ENCODE measurements around the gene TXNDC12.
"Not testable (repeated sequence)": the region's sequence is repeated elsewhere in the genome, so short reads cannot be mapped to it uniquely, and the experiment has no call there.

TXNDC12 gene

GRCh38 chr1:52055066-52055865 is at the start of gene TXNDC12:
Gene TXNDC12, minus strand, starts transcription at chr1:52055191. Its CDS starts 95 bp downstream, at chr1:52055096.
- peak; percentile 78 for DNase-seq

GRCh38 chr1:52102336-52103013 is 47.5 kb upstream of the TXNDC12 start:
- DNase-seq = no peak

DNA sequence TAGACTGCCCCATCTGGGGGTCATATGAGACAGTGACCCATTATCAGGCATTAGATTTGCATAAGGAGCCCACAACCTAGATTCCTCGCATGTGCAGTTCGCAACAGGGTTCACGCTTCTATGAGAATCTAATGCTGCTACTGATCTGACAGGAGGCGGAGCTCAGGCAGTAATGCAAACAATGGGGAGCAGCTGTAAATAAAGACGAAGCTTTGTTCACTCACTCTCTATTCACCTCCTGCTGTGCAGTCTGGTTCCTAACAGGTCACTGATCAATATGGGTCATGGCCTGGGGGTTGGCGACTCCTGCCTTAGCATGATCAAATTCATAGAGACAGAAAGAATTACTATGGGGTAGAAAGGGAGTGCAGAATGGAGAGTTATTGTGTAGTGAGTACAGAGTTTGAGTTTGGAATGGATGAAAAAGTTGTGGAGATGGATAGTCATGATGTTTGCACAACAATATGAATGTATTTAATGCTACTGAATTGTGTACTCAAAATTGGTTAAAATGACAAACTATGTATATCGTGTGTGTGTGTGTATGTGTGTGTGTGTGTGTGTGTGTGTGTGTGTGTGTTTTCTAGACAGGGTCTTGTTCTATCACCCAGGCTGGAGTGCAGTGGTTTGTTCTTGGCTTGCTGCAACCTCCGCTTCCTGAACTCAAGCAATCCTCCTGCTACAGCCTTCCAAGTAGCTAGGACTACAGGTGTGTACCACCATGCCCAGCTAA is 43.3 kb upstream of the TXNDC12 start:
- no peak for DNase-seq

GRCh38 chr1:52096216-52096615 is 41.2 kb upstream of the TXNDC12 start:
- no peak for DNase-seq

GRCh38 chr1:52094300-52094699 is 39.3 kb upstream of the TXNDC12 start:
- DNase-seq = not testable (repeated sequence)

DNA sequence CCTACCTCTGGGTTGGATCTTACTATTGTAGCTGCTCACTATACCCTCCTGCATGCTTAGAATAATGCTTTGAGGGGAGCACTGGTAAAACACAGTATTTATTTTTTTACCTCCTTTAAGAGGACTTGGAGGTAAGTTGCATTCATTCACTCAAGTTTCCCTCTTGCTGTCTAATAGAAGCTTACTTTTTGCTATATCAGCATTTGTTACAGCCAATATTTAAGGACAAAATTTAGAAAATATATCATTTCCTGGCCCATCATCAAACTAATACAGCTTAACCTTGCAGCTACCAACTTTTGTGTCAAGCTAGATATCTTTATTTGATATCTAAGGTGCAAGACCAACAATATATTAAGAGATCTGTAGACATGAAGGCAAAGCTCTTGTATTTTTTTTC is 32.9 kb upstream of the TXNDC12 start:
- DNase-seq = not testable (repeated sequence)

DNA sequence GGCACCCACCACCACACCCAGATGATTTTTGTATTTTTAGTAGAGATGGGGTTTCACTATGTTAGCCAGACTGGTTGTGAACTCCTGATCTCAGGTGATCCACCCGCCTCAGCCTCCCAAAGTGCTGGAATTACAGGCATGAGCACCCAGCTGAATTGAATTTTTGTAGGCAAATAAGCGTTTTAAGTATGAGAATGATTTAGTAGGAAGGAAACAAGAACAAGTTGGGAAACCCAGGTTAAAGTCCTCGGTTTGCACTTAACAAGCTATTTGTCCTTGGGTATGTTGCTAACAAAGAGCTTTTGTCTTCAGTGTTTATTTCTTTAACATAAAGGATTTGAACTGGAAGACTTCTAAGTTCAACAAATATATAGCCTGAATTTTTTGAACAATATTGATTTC is 25.0 kb upstream of the TXNDC12 start:
- DNase-seq = no peak

DNA sequence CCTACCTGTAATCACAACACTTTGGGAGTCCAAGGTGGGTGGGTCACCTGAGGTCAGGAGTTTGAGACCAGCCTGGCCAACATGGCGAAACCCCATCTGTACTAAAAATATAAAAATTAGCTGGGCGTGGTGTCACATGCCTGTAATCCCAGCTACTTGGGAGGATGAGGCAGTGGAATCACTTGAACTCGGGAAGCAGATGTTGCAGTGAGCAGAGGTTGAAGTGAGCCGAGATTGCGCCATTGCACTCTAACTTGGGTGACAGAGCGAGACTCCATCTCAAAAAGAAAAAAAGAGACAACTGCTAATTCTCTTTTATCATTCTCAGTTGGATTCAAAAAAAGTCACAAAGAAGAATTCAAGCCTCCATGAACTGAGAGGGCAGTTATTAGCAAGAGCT is 22.3 kb upstream of the TXNDC12 start:
- not testable (repeated sequence) for DNase-seq

- no peak for DNase-seq
Observed at GRCh38 chr1:52072291-52072690, 17.3 kb upstream of the TXNDC12 start.

- no peak for DNase-seq
Observed at GRCh38 chr1:52070704-52071103, 15.7 kb upstream of the TXNDC12 start.

GRCh38 chr1:52063192-52063591 is 8.2 kb upstream of the TXNDC12 start:
- DNase-seq = no peak

DNA sequence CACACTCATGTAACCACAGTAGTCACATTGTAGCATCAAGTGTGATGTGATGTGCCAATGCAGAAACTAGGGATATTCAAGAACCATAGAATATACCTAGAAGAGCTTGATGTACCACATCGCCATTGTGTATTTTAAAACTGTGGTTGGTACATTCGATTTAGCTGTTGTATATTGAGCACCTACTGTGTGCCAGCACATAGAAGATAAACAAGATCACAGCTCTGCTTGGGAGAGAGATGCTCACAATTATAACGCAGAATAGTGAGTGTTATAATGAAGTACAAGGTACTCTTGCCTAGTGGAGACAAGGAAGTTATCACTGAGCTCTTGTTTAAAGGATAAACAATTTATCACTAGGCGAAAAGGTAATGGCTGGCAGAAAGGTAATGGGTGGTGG is 5.8 kb upstream of the TXNDC12 start:
- no peak for DNase-seq

DNA sequence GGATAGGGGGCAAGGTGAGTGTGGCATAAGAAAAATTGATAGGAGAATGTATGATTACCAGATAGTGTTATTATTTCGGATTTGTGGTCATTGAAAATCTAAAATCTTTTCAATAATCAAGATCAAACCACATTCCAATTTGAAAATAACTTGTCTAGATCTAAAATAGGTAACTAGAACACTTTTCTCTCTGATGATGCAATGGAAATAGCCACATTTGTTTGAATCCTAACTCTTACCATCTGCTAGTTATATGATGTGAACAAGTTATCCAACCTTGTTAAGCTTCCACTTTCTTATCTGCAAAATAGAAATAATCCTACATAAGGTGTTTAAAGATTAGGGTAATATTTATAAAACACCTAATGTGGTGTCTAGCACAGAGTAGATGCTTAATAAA is 4.9 kb upstream of the TXNDC12 start:
- no peak for DNase-seq

DNA sequence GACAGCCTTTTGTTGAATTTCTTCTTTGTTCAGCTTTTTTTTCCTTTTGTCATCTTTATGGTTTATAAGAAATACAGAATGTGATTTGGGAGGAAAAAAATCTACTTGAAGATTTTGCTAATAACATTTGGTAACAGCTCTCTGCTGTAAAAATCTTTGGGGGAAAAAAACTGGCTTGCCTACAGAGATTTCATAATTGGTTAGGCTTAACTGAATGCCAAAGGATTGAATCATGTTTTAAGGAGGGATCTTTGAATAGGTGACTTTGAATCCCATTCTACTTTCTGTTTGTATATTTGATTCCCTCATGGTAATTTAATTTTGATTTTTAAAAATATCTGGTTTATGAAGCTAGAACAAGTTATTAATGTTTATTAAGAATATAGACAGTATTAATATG is 4.3 kb upstream of the TXNDC12 start:
- DNase-seq = no peak

- no peak for DNase-seq
Observed at GRCh38 chr1:52057876-52058415, 3.0 kb upstream of the TXNDC12 start.

DNA sequence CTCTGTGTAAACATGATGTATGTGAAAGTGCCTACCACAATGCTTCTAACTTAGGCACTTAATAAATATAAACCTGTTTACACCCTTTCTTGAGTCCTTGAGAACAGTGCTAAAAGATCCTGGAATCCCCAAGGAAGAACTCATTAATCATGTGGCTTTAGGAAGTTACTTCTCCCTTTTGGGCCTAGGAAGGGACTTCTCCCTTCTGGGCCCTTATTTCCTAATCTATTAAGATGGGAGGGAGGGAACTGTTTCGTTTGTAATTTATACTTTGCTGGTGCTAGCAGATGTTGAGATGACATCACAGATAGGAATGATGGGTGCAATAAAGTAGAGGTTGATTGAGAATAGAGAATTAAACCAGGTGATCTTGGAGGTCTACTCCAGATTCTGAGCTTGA is 2.3 kb upstream of the TXNDC12 start:
- no peak for DNase-seq

GRCh38 chr1:52056937-52057231 is 1.9 kb upstream of the TXNDC12 start:
- no peak for DNase-seq

- DNase-seq = peak; percentile 93
Observed at GRCh38 chr1:52056163-52056936, 1.4 kb upstream of the TXNDC12 start, which contains the start of gene BTF3L4. Gene BTF3L4, plus strand, starts transcription at chr1:52056295. Its CDS starts 3,553 bp downstream, at chr1:52059848.

DNA sequence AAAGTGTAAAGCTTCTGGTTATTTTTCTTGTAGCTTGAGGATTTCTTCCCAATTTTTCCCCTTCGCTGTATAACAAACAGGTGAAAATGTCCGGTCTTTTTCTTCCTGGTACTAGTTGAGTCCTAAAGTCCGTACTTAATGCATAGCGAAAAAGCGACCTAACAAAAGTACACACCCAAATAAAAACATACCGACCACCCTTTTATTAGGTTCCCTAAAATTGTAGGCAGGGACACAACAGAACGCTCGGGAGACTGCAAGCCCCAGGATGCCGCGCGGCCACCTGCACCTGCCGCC is 823 bp upstream of the TXNDC12 start:
- DNase-seq = no peak

DNA sequence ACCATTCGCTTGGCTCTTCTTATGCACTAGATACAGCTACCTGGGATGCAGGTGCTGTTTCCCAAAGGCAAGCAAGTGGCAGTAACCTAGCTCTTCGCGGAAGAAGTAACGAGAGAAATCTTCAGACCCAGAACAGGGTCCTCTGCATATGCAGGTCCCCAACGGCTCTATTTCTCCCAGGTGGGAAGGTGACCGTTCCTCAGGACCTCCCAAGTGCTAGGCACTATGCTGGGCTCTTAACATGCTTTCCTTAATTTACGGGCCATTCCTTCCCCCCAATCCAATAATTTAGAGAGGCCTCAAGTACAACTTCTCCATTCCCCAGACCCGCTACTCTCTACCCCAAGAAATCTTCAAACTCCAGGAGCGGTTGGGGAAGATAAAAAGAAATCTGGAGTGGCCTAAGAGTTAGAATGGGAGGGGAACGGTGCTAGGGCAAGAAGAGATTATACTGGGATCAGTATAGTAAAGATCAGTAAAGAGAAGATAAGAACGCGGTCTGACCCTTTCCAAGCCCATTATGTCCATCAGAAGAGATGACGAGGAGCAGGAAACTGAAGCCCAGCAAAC is 410 bp downstream of the TXNDC12 start:
- DNase-seq = no peak

DNA sequence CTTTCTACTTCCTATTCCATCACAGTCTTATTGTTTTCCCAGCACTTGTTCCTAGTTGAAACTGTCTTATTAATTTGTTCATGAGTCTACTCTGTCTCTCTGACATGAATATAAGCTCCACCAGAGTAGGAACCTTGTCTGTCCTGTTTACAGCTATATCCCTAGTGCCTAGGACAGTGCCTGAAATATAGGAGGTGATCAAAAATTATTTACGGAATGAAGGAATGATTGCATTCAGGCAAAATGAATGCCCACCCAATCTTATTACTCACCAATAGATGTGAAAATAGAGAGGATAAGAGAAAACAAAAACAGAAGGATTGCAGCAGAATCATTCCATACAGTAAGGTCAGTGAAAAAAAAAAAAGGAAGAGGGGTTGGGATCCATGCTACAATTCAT is 1.1 kb downstream of the TXNDC12 start:
- DNase-seq = no peak

- DNase-seq = not testable (repeated sequence)
Observed at GRCh38 chr1:52049337-52049736, 5.7 kb downstream of the TXNDC12 start.

All from CD4-positive, alpha-beta T cell treated with Interleukin-17A for 4 hours (primary cell).